ENCODE results near the gene KANK4.

The KANK4 gene

GRCh38 chr1:62349470-62350233, 30.4 kb upstream of the KANK4 start:
- H3K36me3 Mint-ChIP-seq = no peaks in the 10 kb centered on the region
- no peak overlapping the region for H3K4me3 Mint-ChIP-seq
- peaks cover 0 to 4% of the 10 kb centered on the region in 2 donors for H3K27me3 Mint-ChIP-seq
- no peaks in the 10 kb centered on the region for H3K4me1 Mint-ChIP-seq
- H3K27ac Mint-ChIP-seq = no peak overlapping the region
- ATAC-seq (replicated peaks) (no peak), DNase-seq (no peak)
- no peaks in the 10 kb centered on the region for H3K9me3 Mint-ChIP-seq

- no peak for ATAC-seq (replicated peaks)
- Mint-ChIP-seq H3K4me3 (no peak overlapping the region), H3K36me3 (no peaks in the 10 kb centered on the region), H3K27me3 (no peaks in the 10 kb centered on the region), H3K27ac (no peak overlapping the region), H3K4me1 (no peaks in the 10 kb centered on the region), H3K9me3 (no peaks in the 10 kb centered on the region)
- DNase-seq = no peak
Measured at GRCh38 chr1:62346886-62347285, 27.7 kb upstream of the KANK4 start.

- H3K27me3 Mint-ChIP-seq = no peaks in the 10 kb centered on the region
- H3K9me3 Mint-ChIP-seq = no peaks in the 10 kb centered on the region
- H3K27ac Mint-ChIP-seq = no peak overlapping the region
- ATAC-seq (replicated peaks) = no peak
- H3K36me3 Mint-ChIP-seq = no peaks in the 10 kb centered on the region
- H3K4me3 Mint-ChIP-seq = no peak overlapping the region
- DNase-seq = no peak
- H3K4me1 Mint-ChIP-seq = no peaks in the 10 kb centered on the region
Measured at GRCh38 chr1:62343911-62344310, 24.7 kb upstream of the KANK4 start.

GRCh38 chr1:62342270-62342669, 23.0 kb upstream of the KANK4 start:
- Mint-ChIP-seq H3K36me3 (no peaks in the 10 kb centered on the region), H3K27ac (no peak overlapping the region), H3K4me3 (no peak overlapping the region), H3K27me3 (no peaks in the 10 kb centered on the region), H3K9me3 (no peaks in the 10 kb centered on the region), H3K4me1 (no peaks in the 10 kb centered on the region)
- ATAC-seq (replicated peaks) = no peak
- no peak for DNase-seq

GRCh38 chr1:62341615-62342014, 22.4 kb upstream of the KANK4 start:
- H3K4me3 Mint-ChIP-seq = no peak overlapping the region
- no peaks in the 10 kb centered on the region for H3K27me3 Mint-ChIP-seq
- no peak for ATAC-seq (replicated peaks)
- no peaks in the 10 kb centered on the region for H3K4me1 Mint-ChIP-seq
- H3K36me3 Mint-ChIP-seq = no peaks in the 10 kb centered on the region
- no peaks in the 10 kb centered on the region for H3K9me3 Mint-ChIP-seq
- no peak for DNase-seq
- no peak overlapping the region for H3K27ac Mint-ChIP-seq

GRCh38 chr1:62341089-62341488, 21.9 kb upstream of the KANK4 start:
- Mint-ChIP-seq H3K27ac (no peak overlapping the region), H3K36me3 (no peaks in the 10 kb centered on the region), H3K9me3 (no peaks in the 10 kb centered on the region), H3K4me1 (no peaks in the 10 kb centered on the region), H3K27me3 (no peaks in the 10 kb centered on the region), H3K4me3 (no peak overlapping the region)
- DNase-seq = no peak
- no peak for ATAC-seq (replicated peaks)

GRCh38 chr1:62337706-62338631, 18.7 kb upstream of the KANK4 start:
- DNase-seq (no peak), ATAC-seq (replicated peaks) (no peak)
- H3K27ac Mint-ChIP-seq = no peak overlapping the region
- no peaks in the 10 kb centered on the region for H3K4me1 Mint-ChIP-seq
- no peaks in the 10 kb centered on the region for H3K27me3 Mint-ChIP-seq
- H3K36me3 Mint-ChIP-seq = no peaks in the 10 kb centered on the region
- no peak overlapping the region for H3K4me3 Mint-ChIP-seq
- H3K9me3 Mint-ChIP-seq = no peaks in the 10 kb centered on the region

GRCh38 chr1:62336995-62337705, 17.9 kb upstream of the KANK4 start:
- DNase-seq (no peak), ATAC-seq (replicated peaks) (no peak)
- no peak overlapping the region for H3K27ac Mint-ChIP-seq
- H3K4me1 Mint-ChIP-seq = no peaks in the 10 kb centered on the region
- no peaks in the 10 kb centered on the region for H3K36me3 Mint-ChIP-seq
- no peaks in the 10 kb centered on the region for H3K27me3 Mint-ChIP-seq
- no peak overlapping the region for H3K4me3 Mint-ChIP-seq
- H3K9me3 Mint-ChIP-seq = no peaks in the 10 kb centered on the region

GRCh38 chr1:62336638-62336994, 17.4 kb upstream of the KANK4 start:
- DNase-seq = no peak
- H3K9me3 Mint-ChIP-seq = no peaks in the 10 kb centered on the region
- H3K36me3 Mint-ChIP-seq = no peaks in the 10 kb centered on the region
- H3K27me3 Mint-ChIP-seq = no peaks in the 10 kb centered on the region
- no peak for ATAC-seq (replicated peaks)
- no peaks in the 10 kb centered on the region for H3K4me1 Mint-ChIP-seq
- H3K4me3 Mint-ChIP-seq = no peak overlapping the region
- H3K27ac Mint-ChIP-seq = no peak overlapping the region

- DNase-seq (no peak), ATAC-seq (replicated peaks) (peak in 1 of 2 donors; percentile 36)
- Mint-ChIP-seq H3K9me3 (no peaks in the 10 kb centered on the region), H3K4me3 (no peak overlapping the region), H3K27ac (no peak overlapping the region), H3K4me1 (no peaks in the 10 kb centered on the region), H3K36me3 (no peaks in the 10 kb centered on the region), H3K27me3 (no peaks in the 10 kb centered on the region)
Measured at GRCh38 chr1:62335656-62336055, 16.4 kb upstream of the KANK4 start.

- H3K27me3 Mint-ChIP-seq = no peaks in the 10 kb centered on the region
- DNase-seq (no peak), ATAC-seq (replicated peaks) (peak in 1 of 2 donors; percentile 22)
- no peaks in the 10 kb centered on the region for H3K4me1 Mint-ChIP-seq
- no peaks in the 10 kb centered on the region for H3K9me3 Mint-ChIP-seq
- no peaks in the 10 kb centered on the region for H3K36me3 Mint-ChIP-seq
- H3K27ac Mint-ChIP-seq = no peak overlapping the region
- H3K4me3 Mint-ChIP-seq = no peak overlapping the region
Measured at GRCh38 chr1:62334434-62334985, 15.3 kb upstream of the KANK4 start.

GRCh38 chr1:62333441-62333840, 14.2 kb upstream of the KANK4 start:
- H3K9me3 Mint-ChIP-seq = no peaks in the 10 kb centered on the region
- no peaks in the 10 kb centered on the region for H3K27me3 Mint-ChIP-seq
- no peak overlapping the region for H3K27ac Mint-ChIP-seq
- no peaks in the 10 kb centered on the region for H3K4me1 Mint-ChIP-seq
- DNase-seq (no peak), ATAC-seq (replicated peaks) (no peak)
- H3K4me3 Mint-ChIP-seq = no peak overlapping the region
- no peaks in the 10 kb centered on the region for H3K36me3 Mint-ChIP-seq

- DNase-seq (no peak), ATAC-seq (replicated peaks) (no peak)
- H3K4me1 Mint-ChIP-seq = no peaks in the 10 kb centered on the region
- peaks cover 5 to 10% of the 10 kb centered on the region in 2 donors for H3K27me3 Mint-ChIP-seq
- no peaks in the 10 kb centered on the region for H3K36me3 Mint-ChIP-seq
- no peak overlapping the region for H3K27ac Mint-ChIP-seq
- no peaks in the 10 kb centered on the region for H3K9me3 Mint-ChIP-seq
- H3K4me3 Mint-ChIP-seq = no peak overlapping the region
Measured at GRCh38 chr1:62327360-62328055, 8.3 kb upstream of the KANK4 start.

- Mint-ChIP-seq H3K27ac (no peak overlapping the region), H3K4me3 (no peak overlapping the region), H3K9me3 (no peaks in the 10 kb centered on the region), H3K4me1 (no peaks in the 10 kb centered on the region), H3K36me3 (no peaks in the 10 kb centered on the region), H3K27me3 (peaks cover 15 to 18% of the 10 kb centered on the region in 2 donors)
- no peak for ATAC-seq (replicated peaks)
- DNase-seq = no peak
Measured at GRCh38 chr1:62325681-62326080, 6.4 kb upstream of the KANK4 start.
